Panc1 (cell line): ENCODE results near the gene C1orf146. TPM values are rescaled to one million over a fixed set of nuclear protein-coding genes. Genes with fewer than 3 reads are reported as not detected.

Experiments used
- ATAC-seq: fragments of 200-7000 bp; cut with Tn5 transposase; 2 replicates; pipeline ENCODE4 v1.9.1; 2020; ENCODE audit warnings: mild to moderate bottlenecking, moderate library complexity
- BruUV-seq: library from RNA; stranded (reverse); fragments of 400-500 nt; replicated peaks from 2 replicates; lab custom pipeline; 2021; lab: Mats Ljungman, UMichigan
- CTCF ChIA-PET: fragments of 300-600 bp; sonication (Branson Sonifier 250); formaldehyde crosslinking; loops from one replicate; lab custom pipeline; 2022; ENCODE audit warnings: antibody characterized with exemption; lab: Charles Lee
- POLR2A ChIA-PET: fragments of 300-600 bp; sonication (Branson Sonifier 250); formaldehyde crosslinking; loops from one replicate; lab custom pipeline; 2022; ENCODE audit warnings: antibody characterized with exemption; lab: Charles Lee
- DNase-seq: peaks from one replicate; pipeline ENCODE4 v3.0.0-alpha.2; 2010; ENCODE audit warnings: low read depth, low spot score
- H3K27ac ChIP-seq: 2 replicates; pipeline ENCODE4 v1.5.1; 2011; ENCODE audit warnings: mild to moderate bottlenecking, low read length, inconsistent platforms
- H3K27me3 ChIP-seq: fragments of 200-500 bp; sonication (Bioruptor generic); 2 replicates; pipeline ENCODE4 v1.6.0; 2014; ENCODE audit warnings: low read length, inconsistent platforms; ENCODE audit not compliant: control insufficient read depth, insufficient read depth
- H3K36me3 ChIP-seq: fragments of 200-500 bp; sonication (Bioruptor generic); 2 replicates; pipeline ENCODE4 v1.5.1; 2014; ENCODE audit warnings: inconsistent platforms, mild to moderate bottlenecking, low read length, moderate library complexity; ENCODE audit not compliant: control insufficient read depth, insufficient read depth
- H3K4me1 ChIP-seq: 2 replicates; pipeline ENCODE4 v1.5.1; 2011; ENCODE audit warnings: inconsistent platforms, mild to moderate bottlenecking, low read length, moderate library complexity; ENCODE audit not compliant: control insufficient read depth, insufficient read depth
- H3K4me3 ChIP-seq, 2 experiments: 2 replicates each; pipeline ENCODE4 v1.5.1; 2011 to 2012; ENCODE audit warnings: low read depth in 2 of 2, low read length in 2 of 2, mild to moderate bottlenecking in 2 of 2, inconsistent platforms in 1 of 2, moderate library complexity in 1 of 2
- H3K9me3 ChIP-seq: fragments of 200-500 bp; sonication (Bioruptor generic); 2 replicates; pipeline ENCODE4 v1.5.1; 2014; ENCODE audit warnings: low read depth, mild to moderate bottlenecking, inconsistent platforms, low read length, moderate library complexity; ENCODE audit not compliant: control insufficient read depth, insufficient read depth
- CTCF ChIP-seq: fragments of 450-650 bp; IDR thresholded peaks from 2 replicates; pipeline ENCODE4 v1.5.1; 2017; ENCODE audit warnings: mild to moderate bottlenecking
- POLR2AphosphoS5 ChIP-seq: IDR thresholded peaks from 2 replicates; pipeline ENCODE4 v1.6.1; 2012; ENCODE audit warnings: mild to moderate bottlenecking, low read depth, low read length, moderate library complexity
- REST ChIP-seq, 2 experiments: IDR thresholded peaks; 2 replicates each; pipeline ENCODE4 v1.6.1; 2011 to 2012; ENCODE audit warnings: low read depth in 2 of 2, control low read depth in 1 of 2, low read length in 1 of 2, mild to moderate bottlenecking in 1 of 2, moderate library complexity in 1 of 2; ENCODE audit not compliant: insufficient read depth in 1 of 2
- SIN3A ChIP-seq: IDR thresholded peaks from 2 replicates; pipeline ENCODE4 v1.6.1; 2012; ENCODE audit warnings: low read depth, mild to moderate bottlenecking, low read length, moderate library complexity, borderline replicate concordance; ENCODE audit not compliant: insufficient read depth
- TCF7L2 ChIP-seq: IDR thresholded peaks from 2 replicates; pipeline ENCODE4 v1.6.1; 2011; ENCODE audit warnings: mild to moderate bottlenecking, low read depth, low read length, inconsistent platforms
- in situ Hi-C: cut with HindIII; loops from 2 replicates; pipeline ENCODE4 v1.10.0; 2016; ENCODE audit warnings: low sequenced_read_pairs, low pct_unique_long_range_greater_than_20kb
- intact Hi-C: fragments of 100-400 bp; cut with micrococcal nuclease; formaldehyde crosslinking; loops from one replicate; pipeline ENCODE4 v1.10.0; 2022; ENCODE audit not compliant: unreplicated experiment
- total RNA-seq: library from RNA; stranded (reverse); gene quantifications from one replicate; pipeline ENCODE4 v1.2.1, GENCODE V29; 2021; ENCODE audit not compliant: unreplicated experiment

C1orf146 gene
- total RNA-seq, 1 experiment from 2014 or later, result not detected

GRCh38 chr1:92191726-92192125 is 26.0 kb upstream of the C1orf146 start:
- H3K36me3 ChIP-seq, result no peaks in the 10 kb centered on the region
- no peak overlapping the region for H3K27ac ChIP-seq
- no peaks in the 10 kb centered on the region for H3K9me3 ChIP-seq
- in situ Hi-C loops (no loop called here), intact Hi-C loops (no loop called here)
- ATAC-seq (no peak), DNase-seq (no peak)
- no peaks in the 10 kb centered on the region; the same call in 1 of the 2 replicates for H3K4me1 ChIP-seq
- ChIA-PET POLR2A (no interaction called here), CTCF (no interaction called here)
- H3K4me3 ChIP-seq, result no peak overlapping the region
- TF ChIP-seq REST (IDR thresholded peaks at IDR 0.05; ENCODE audit: insufficient read depth in 1 of 2, low read depth in 2 of 2, low read length in 1 of 2) (no peak), CTCF (no peak), POLR2AphosphoS5 (no peak), SIN3A (no peak), TCF7L2 (no peak)
- no peaks in the 10 kb centered on the region for H3K27me3 ChIP-seq
- no TSS peak for BruUV-seq

- Histone ChIP-seq H3K4me3 (no peak overlapping the region), H3K27me3 (no peaks in the 10 kb centered on the region), H3K27ac (no peak overlapping the region), H3K36me3 (no peaks in the 10 kb centered on the region), H3K9me3 (no peaks in the 10 kb centered on the region), H3K4me1 (no peaks in the 10 kb centered on the region; the same call in 1 of the 2 replicates)
- CTCF ChIA-PET, result no interaction called here
- ATAC-seq (no peak), DNase-seq (no peak)
- TF ChIP-seq REST (IDR thresholded peaks at IDR 0.05; ENCODE audit: insufficient read depth in 1 of 2, low read depth in 2 of 2, low read length in 1 of 2) (no peak), SIN3A (no peak), CTCF (no peak), POLR2AphosphoS5 (no peak), TCF7L2 (no peak)
- intact Hi-C loops (no loop called here), in situ Hi-C loops (no loop called here)
- POLR2A ChIA-PET, result no interaction called here
- no TSS peak for BruUV-seq
Observed at GRCh38 chr1:92192246-92192645, 25.5 kb upstream of the C1orf146 start.
